H7 (cell line): ENCODE results near the gene SORBS2. TPM values are rescaled to one million over a fixed set of nuclear protein-coding genes. Genes with fewer than 3 reads are reported as not detected.

Experiments
- DNase-seq: peaks from one replicate; pipeline ENCODE4 v3.0.0; 2012
- H3K27me3 ChIP-seq: 2 replicates; pipeline ENCODE4 v1.6.0; 2011; ENCODE audit warnings: mild to moderate bottlenecking, low read length; ENCODE audit not compliant: control insufficient read depth, insufficient read depth
- H3K36me3 ChIP-seq: replicated peaks from 2 replicates; pipeline ENCODE4 v1.5.1; 2011; ENCODE audit warnings: low read length; ENCODE audit not compliant: control insufficient read depth, insufficient read depth
- H3K4me3 ChIP-seq: 2 replicates; pipeline ENCODE4 v1.5.1; 2011; ENCODE audit warnings: low read depth, mild to moderate bottlenecking, control low read depth, low read length, moderate library complexity; ENCODE audit not compliant: insufficient read depth
- total RNA-seq: library from RNA; depleted of rRNA; stranded (reverse); fragments of >200 nt; shearing (Covaris generic); gene quantifications from 2 replicates; pipeline ENCODE4 v1.2.3, GENCODE V29; 2014

SORBS2 gene
- total RNA-seq, 1 experiment from 2014 or later, result 6.8 TPM

GRCh38 chr4:185734930-185735329 lies 77.1 kb downstream of the SORBS2 start:
- H3K4me3 ChIP-seq, result no peak overlapping the region
- no peak for DNase-seq
- H3K27me3 ChIP-seq, result no peaks in the 10 kb centered on the region

DNA sequence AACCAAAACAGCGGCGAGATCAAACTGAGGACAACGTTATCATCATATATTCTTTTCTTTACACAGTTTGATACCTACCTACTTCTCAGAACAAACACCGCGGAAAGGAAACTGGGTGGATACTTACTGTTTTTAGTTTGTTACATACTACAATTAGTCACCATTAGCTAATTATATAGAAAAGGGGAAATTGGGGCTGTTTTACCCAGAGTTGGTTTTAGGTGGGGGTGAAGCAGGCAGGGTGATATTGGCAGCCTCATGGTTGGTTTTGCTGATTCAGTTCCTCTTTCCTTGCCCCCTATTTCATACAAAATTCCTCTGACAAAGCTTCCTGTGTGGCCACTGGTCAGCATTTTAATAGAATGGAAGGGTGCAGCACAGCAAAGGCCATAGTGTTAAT lies 77.8 kb downstream of the SORBS2 start:
- DNase-seq, result no peak
- Histone ChIP-seq H3K36me3 (no peaks in the 10 kb centered on the region), H3K4me3 (no peak overlapping the region), H3K27me3 (no peaks in the 10 kb centered on the region)

More at GRCh38 chr4:185734930-185735329, 77.1 kb downstream of the SORBS2 start:
- no peaks in the 10 kb centered on the region for H3K36me3 ChIP-seq

GRCh38 chr4:185730849-185731608 lies 81.0 kb downstream of the SORBS2 start:
- H3K4me3 ChIP-seq, result no peak overlapping the region
- no peak for DNase-seq
- no peaks in the 10 kb centered on the region for H3K27me3 ChIP-seq
- no peaks in the 10 kb centered on the region for H3K36me3 ChIP-seq

GRCh38 chr4:185730387-185730786 lies 81.6 kb downstream of the SORBS2 start:
- DNase-seq, result no peak
- Histone ChIP-seq H3K27me3 (no peaks in the 10 kb centered on the region), H3K4me3 (no peak overlapping the region), H3K36me3 (no peaks in the 10 kb centered on the region)

DNA sequence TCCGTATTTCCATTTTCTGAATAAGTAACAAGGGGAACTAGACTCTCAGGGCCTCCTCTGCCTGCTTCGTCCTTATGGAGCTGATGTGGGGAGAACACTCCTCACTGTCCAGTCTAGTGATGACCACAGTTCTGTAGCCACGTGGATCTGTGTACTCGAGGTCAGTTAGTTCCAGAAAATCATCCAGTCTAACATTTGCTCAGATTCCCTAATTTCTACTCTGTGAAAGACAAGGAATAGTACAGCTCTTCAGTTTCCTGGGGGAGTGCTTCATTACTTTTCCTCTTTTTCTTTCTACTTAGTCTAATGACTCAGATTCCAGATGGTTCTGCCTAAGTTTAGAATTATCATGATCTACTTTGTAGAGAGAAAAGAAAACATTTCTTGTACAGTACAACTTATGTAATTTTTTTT lies 82.6 kb downstream of the SORBS2 start:
- Histone ChIP-seq H3K36me3 (no peaks in the 10 kb centered on the region), H3K27me3 (no peaks in the 10 kb centered on the region), H3K4me3 (no peak overlapping the region)
- no peak for DNase-seq

GRCh38 chr4:185728893-185729292 lies 83.1 kb downstream of the SORBS2 start:
- Histone ChIP-seq H3K27me3 (no peaks in the 10 kb centered on the region), H3K36me3 (no peaks in the 10 kb centered on the region), H3K4me3 (no peak overlapping the region)
- DNase-seq, result no peak

GRCh38 chr4:185726931-185727330 lies 85.1 kb downstream of the SORBS2 start:
- no peaks in the 10 kb centered on the region for H3K27me3 ChIP-seq
- no peak for DNase-seq
- no peak overlapping the region for H3K4me3 ChIP-seq
- no peaks in the 10 kb centered on the region for H3K36me3 ChIP-seq

- H3K27me3 ChIP-seq, result no peaks in the 10 kb centered on the region
- no peak for DNase-seq
- no peaks in the 10 kb centered on the region for H3K36me3 ChIP-seq
- no peak overlapping the region for H3K4me3 ChIP-seq
Observed at GRCh38 chr4:185723631-185724260, 88.2 kb downstream of the SORBS2 start.

- no peaks in the 10 kb centered on the region for H3K36me3 ChIP-seq
- no peaks in the 10 kb centered on the region for H3K27me3 ChIP-seq
- H3K4me3 ChIP-seq, result no peak overlapping the region
- DNase-seq, result no peak
Observed at GRCh38 chr4:185722029-185722316, 90.0 kb downstream of the SORBS2 start.

DNA sequence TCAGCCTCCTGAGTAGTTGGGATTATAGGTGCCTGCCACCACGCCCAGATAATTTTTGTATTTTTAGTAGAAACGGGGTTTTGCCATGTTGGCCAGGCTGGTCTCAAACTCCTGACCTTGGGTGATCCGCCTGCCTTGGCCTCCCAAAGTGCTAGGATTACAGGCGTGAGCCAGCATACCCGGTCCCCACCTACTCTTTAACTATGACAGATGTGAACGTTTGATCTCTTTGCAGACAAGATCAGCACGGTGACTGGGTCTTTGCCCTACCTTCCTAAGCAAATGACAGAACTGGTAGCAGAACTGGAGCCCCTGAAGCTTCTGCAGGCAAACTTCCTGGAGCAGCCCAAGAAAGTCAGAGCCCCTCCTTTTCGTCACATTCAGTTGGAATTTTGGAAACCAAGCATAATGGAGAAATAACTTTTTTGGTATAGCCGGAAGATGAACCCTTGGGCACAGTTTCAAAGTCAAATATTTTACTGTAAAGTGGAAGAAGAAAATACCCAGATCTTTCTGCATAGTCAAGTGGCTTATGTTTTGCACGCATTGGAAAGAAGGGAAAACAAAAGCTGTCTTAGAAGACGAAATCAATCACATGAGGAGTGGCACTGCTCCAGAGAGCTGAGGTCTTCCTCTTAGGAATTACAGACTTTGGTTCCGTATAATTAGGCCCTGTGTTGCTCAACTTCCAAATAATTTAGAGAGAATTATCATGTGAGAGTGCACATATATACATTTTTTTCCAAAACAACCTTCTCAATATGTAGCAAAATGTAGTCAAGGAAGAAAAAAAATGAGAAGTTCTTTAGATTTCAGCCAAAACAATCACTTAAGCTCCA lies 90.6 kb downstream of the SORBS2 start:
- Histone ChIP-seq H3K36me3 (no peaks in the 10 kb centered on the region), H3K27me3 (no peaks in the 10 kb centered on the region), H3K4me3 (no peak overlapping the region)
- DNase-seq, result no peak

GRCh38 chr4:185719500-185719858 lies 92.5 kb downstream of the SORBS2 start:
- H3K4me3 ChIP-seq, result no peak overlapping the region
- no peaks in the 10 kb centered on the region for H3K27me3 ChIP-seq
- no peaks in the 10 kb centered on the region for H3K36me3 ChIP-seq
- no peak for DNase-seq

- Histone ChIP-seq H3K36me3 (no peaks in the 10 kb centered on the region), H3K4me3 (no peak overlapping the region), H3K27me3 (no peaks in the 10 kb centered on the region)
- no peak for DNase-seq
Observed at GRCh38 chr4:185718578-185719499, 93.2 kb downstream of the SORBS2 start.

DNA sequence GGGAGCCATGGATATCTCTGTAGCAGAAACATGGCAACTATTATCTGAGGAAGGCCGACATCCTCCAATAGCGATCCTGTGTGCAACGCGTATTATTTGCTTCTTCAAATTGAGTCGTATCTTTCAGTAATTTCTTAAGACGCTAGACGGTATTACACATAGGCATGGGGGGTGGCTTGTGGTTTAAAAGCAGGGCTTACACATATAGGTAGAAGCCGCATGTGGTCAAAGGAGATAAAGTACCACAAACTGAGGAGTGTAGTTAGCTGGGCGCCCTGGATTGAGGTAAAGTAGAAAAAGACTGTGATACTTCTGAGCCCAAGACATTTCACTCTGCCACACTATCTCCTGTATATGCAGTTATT lies 94.6 kb downstream of the SORBS2 start:
- Histone ChIP-seq H3K27me3 (no peaks in the 10 kb centered on the region), H3K4me3 (no peak overlapping the region), H3K36me3 (no peaks in the 10 kb centered on the region)
- DNase-seq, result no peak

- no peaks in the 10 kb centered on the region for H3K27me3 ChIP-seq
- no peaks in the 10 kb centered on the region for H3K36me3 ChIP-seq
- H3K4me3 ChIP-seq, result no peak overlapping the region
- no peak for DNase-seq
Observed at GRCh38 chr4:185716577-185717376, 95.2 kb downstream of the SORBS2 start.
